WERI-Rb-1 (cell line): Measurements from ENCODE around the gene DPP10.

Experiments
- DNase-seq: peaks from one replicate; pipeline ENCODE4 v3.0.0-alpha.2; 2020
- H3K27ac ChIP-seq: fragments of 250-450 bp; sonication (Bioruptor Pico); 2 replicates; pipeline ENCODE4 v1.5.1; 2020; ENCODE audit warnings: mild to moderate bottlenecking, moderate library complexity
- H3K27me3 ChIP-seq: fragments of 250-450 bp; sonication (Bioruptor Pico); 2 replicates; pipeline ENCODE4 v1.5.1; 2021; ENCODE audit warnings: mild to moderate bottlenecking, low read depth, moderate library complexity; ENCODE audit not compliant: insufficient read depth, severe bottlenecking
- H3K36me3 ChIP-seq: fragments of 250-450 bp; sonication (Bioruptor Pico); 2 replicates; pipeline ENCODE4 v1.5.1; 2020; ENCODE audit warnings: mild to moderate bottlenecking, moderate library complexity
- H3K4me3 ChIP-seq: 2 replicates; pipeline ENCODE4 v1.5.1; 2011; ENCODE audit warnings: low read depth, mild to moderate bottlenecking, control low read depth, low read length
- H3K9me3 ChIP-seq: fragments of 250-450 bp; sonication (Bioruptor Pico); 2 replicates; pipeline ENCODE4 v1.5.1; 2021; ENCODE audit warnings: mild to moderate bottlenecking, moderate library complexity; ENCODE audit not compliant: severe bottlenecking
- TF ChIP-seq, protein P1 (sequence below): IDR thresholded peaks from 2 replicates; pipeline ENCODE4 v1.5.1; 2011; ENCODE audit warnings: low read depth, mild to moderate bottlenecking, control low read depth, inconsistent platforms, low read length

The DPP10 gene

DNA sequence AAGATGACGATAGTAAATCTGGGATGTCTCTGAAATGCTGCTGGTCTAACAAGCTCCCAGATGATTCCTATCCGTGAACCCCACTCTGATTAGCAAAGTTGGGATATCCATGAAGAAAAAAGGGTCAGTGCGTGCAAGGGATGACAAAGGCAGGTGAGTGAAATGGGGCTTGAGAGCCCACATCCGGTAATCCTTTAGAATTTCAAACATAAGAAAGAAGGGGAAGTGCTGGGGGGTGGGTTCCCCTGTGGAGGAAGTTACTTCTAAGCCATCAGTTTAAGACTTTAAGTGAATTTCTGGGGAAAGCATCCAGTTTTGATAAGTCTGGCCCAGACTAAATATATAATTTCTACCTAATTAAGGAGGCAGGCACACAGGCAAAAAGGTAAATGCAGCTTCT lies 209.5 kb downstream of the DPP10 start:
- TF ChIP-seq, protein P1, sequence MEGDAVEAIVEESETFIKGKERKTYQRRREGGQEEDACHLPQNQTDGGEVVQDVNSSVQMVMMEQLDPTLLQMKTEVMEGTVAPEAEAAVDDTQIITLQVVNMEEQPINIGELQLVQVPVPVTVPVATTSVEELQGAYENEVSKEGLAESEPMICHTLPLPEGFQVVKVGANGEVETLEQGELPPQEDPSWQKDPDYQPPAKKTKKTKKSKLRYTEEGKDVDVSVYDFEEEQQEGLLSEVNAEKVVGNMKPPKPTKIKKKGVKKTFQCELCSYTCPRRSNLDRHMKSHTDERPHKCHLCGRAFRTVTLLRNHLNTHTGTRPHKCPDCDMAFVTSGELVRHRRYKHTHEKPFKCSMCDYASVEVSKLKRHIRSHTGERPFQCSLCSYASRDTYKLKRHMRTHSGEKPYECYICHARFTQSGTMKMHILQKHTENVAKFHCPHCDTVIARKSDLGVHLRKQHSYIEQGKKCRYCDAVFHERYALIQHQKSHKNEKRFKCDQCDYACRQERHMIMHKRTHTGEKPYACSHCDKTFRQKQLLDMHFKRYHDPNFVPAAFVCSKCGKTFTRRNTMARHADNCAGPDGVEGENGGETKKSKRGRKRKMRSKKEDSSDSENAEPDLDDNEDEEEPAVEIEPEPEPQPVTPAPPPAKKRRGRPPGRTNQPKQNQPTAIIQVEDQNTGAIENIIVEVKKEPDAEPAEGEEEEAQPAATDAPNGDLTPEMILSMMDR, result no peak
- Histone ChIP-seq H3K9me3 (no peaks in the 10 kb centered on the region), H3K4me3 (no peak overlapping the region), H3K36me3 (no peaks in the 10 kb centered on the region), H3K27me3 (no peaks in the 10 kb centered on the region), H3K27ac (no peak overlapping the region)
- DNase-seq, result no peak

GRCh38 chr2:114659880-114660279 lies 217.4 kb downstream of the DPP10 start:
- TF ChIP-seq, protein P1, result no peak
- no peak for DNase-seq
- H3K4me3 ChIP-seq, result no peak overlapping the region
- no peak overlapping the region for H3K27ac ChIP-seq
- no peaks in the 10 kb centered on the region for H3K36me3 ChIP-seq
- H3K9me3 ChIP-seq, result no peaks in the 10 kb centered on the region
- H3K27me3 ChIP-seq, result no peaks in the 10 kb centered on the region

- no peaks in the 10 kb centered on the region for H3K27me3 ChIP-seq
- no peaks in the 10 kb centered on the region for H3K36me3 ChIP-seq
- H3K9me3 ChIP-seq, result no peaks in the 10 kb centered on the region
- DNase-seq, result peak; percentile 83
- H3K27ac ChIP-seq, result peak overlapping the region; percentile 86
- H3K4me3 ChIP-seq, result peak overlapping the region; percentile 82
- TF ChIP-seq, protein P1, result 0 out of 2 replicates have a peak, but pooled peaks have one; percentile 2
Measured at GRCh38 chr2:114661971-114662939, 219.8 kb downstream of the DPP10 start.

DNA sequence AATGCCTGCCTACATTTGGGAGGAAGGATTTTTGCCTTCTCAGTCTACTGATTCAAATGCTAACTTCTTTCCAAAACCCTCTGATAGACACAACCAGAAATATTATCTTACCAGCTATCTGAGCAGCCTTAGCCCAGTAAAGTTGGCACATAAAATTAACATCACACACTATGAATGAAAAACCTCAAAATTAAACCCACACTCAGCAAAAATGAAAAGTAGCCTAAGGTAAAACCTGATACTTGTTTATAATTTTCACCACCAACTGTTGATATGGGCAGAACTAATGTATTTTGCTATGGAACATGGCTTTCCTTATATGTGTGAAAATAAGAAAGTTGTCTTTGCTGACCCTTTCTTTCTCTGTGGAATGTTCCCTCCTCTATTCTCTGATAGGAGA lies 226.0 kb downstream of the DPP10 start:
- TF ChIP-seq, protein P1, result no peak
- DNase-seq, result no peak
- Histone ChIP-seq H3K27me3 (no peaks in the 10 kb centered on the region), H3K4me3 (no peak overlapping the region), H3K36me3 (no peaks in the 10 kb centered on the region), H3K9me3 (no peaks in the 10 kb centered on the region), H3K27ac (no peak overlapping the region)

- TF ChIP-seq, protein P1, result no peak
- Histone ChIP-seq H3K4me3 (no peak overlapping the region), H3K27me3 (no peaks in the 10 kb centered on the region), H3K36me3 (no peaks in the 10 kb centered on the region), H3K9me3 (no peaks in the 10 kb centered on the region), H3K27ac (no peak overlapping the region)
- no peak for DNase-seq
Measured at GRCh38 chr2:114683251-114683650, 240.8 kb downstream of the DPP10 start.
